ENCODE results near the gene TMEM80.
"Not testable (repeated sequence)": the region's sequence is repeated elsewhere in the genome, so short reads cannot be mapped to it uniquely, and the experiment has no call there.

The TMEM80 gene

DNA sequence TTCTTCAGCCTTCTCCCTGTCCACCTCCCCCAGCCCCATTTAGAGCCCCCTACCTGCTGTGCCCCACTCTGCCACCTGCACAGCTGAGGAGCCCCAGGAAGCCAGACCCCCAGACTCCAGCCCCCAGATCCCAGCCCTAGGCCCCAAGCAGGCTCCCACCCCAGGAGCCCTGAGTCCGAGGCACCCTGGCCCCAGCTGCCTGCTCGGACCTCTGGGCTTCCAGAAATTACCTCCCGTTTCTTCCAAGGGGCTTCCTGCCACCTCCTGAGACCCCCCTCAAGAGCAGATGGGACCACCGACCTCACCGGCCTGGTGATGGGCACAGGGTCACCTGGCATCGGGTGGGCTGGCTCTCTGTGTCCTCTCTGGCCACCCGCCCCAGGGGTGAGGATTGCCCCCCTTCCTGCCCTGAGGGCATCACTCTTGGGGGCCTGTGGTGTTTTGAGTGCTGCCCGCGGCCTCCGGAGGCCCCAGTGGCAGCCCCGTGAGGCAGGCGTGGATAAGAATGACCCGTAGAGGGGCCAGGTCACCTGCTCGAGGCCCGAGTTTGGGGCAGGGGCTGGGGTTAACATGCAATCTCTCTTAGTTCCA lies 33.4 kb downstream of the TMEM80 start:
- ATAC-seq (ENCODE audit: insufficient read depth, low read depth), result no peak
- H3K9ac ChIP-seq (ENCODE audit: low read depth, low read length), result no peak overlapping the region

DNA sequence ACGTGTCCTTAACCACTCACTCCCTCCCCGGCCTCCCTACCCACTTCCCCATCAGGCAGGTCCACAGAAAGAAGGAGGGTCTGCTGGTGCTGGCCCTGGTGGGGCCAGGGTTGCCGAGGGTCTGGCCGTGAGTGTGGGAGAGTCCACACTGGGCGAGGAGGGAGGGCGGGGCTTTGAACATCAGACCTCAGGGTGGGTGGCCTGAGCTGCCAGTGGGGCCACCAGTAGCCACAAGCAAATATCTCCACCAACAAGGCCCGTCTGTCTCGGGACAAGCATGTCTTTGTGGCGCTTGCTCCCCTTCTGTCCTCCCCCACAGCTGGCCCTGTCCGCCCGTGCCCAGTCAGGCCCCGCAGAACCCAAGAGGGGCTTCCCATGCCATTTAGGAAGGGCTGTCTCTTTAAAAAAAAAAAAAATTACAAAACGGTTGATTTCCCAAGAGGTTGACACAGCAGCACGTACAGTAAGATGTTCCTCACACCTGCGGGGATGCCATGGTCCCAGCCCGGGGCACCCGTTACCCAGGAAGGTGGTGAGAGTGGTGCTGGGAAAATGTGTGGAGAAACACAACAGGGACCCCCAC lies 34.0 kb downstream of the TMEM80 start:
- TF ChIP-seq, protein P1, sequence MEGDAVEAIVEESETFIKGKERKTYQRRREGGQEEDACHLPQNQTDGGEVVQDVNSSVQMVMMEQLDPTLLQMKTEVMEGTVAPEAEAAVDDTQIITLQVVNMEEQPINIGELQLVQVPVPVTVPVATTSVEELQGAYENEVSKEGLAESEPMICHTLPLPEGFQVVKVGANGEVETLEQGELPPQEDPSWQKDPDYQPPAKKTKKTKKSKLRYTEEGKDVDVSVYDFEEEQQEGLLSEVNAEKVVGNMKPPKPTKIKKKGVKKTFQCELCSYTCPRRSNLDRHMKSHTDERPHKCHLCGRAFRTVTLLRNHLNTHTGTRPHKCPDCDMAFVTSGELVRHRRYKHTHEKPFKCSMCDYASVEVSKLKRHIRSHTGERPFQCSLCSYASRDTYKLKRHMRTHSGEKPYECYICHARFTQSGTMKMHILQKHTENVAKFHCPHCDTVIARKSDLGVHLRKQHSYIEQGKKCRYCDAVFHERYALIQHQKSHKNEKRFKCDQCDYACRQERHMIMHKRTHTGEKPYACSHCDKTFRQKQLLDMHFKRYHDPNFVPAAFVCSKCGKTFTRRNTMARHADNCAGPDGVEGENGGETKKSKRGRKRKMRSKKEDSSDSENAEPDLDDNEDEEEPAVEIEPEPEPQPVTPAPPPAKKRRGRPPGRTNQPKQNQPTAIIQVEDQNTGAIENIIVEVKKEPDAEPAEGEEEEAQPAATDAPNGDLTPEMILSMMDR (IDR thresholded peaks at IDR 0.05; ENCODE audit: borderline replicate concordance, extremely low read depth, low read length, poor library complexity, severe bottlenecking), result no peak
- TF ChIP-seq EZH2 (IDR thresholded peaks at IDR 0.05; ENCODE audit: borderline replicate concordance, low read depth, low read length, severe bottlenecking), result no peak
- Histone ChIP-seq H3K9me3 (ENCODE audit: insufficient read depth, low read length, severe bottlenecking) (no peaks in the 10 kb centered on the region), H3K79me2 (ENCODE audit: insufficient read depth, low read length) (no peaks in the 10 kb centered on the region), H3K36me3 (ENCODE audit: insufficient read depth, low read length) (no peaks in the 10 kb centered on the region), H3K27ac (ENCODE audit: low read length) (no peak overlapping the region), H4K20me1 (ENCODE audit: insufficient read depth, low read length) (peaks cover 7% of the 10 kb centered on the region; the same call in 1 of the 2 replicates), H3K4me2 (ENCODE audit: insufficient read depth, low read length) (no peak overlapping the region), H3K9ac (ENCODE audit: low read depth, low read length) (no peak overlapping the region), H3K27me3 (ENCODE audit: insufficient read depth, low read length, poor library complexity) (no peaks in the 10 kb centered on the region), H2AFZ (ENCODE audit: low read depth, low read length) (no peak overlapping the region), H3K4me3 (ENCODE audit: low read depth in 1 of 2, low read length in 2 of 2) (no peak overlapping the region), H3K4me1 (ENCODE audit: insufficient read depth, low read length) (peaks cover 4% of the 10 kb centered on the region)
- no peak for DNase-seq
- ATAC-seq (ENCODE audit: insufficient read depth, low read depth), result no peak

More for the DNA sequence above, 33.4 kb downstream of the TMEM80 start:
- no peak overlapping the region for H3K27ac ChIP-seq (ENCODE audit: low read length)
- no peaks in the 10 kb centered on the region for H3K27me3 ChIP-seq (ENCODE audit: insufficient read depth, low read length, poor library complexity)
- H3K4me1 ChIP-seq (ENCODE audit: insufficient read depth, low read length), result peaks cover 4% of the 10 kb centered on the region
- no peaks in the 10 kb centered on the region for H3K36me3 ChIP-seq (ENCODE audit: insufficient read depth, low read length)
- H4K20me1 ChIP-seq (ENCODE audit: insufficient read depth, low read length), result peaks cover 7% of the 10 kb centered on the region; the same call in 1 of the 2 replicates
- no peak overlapping the region for H3K4me3 ChIP-seq (ENCODE audit: low read depth in 1 of 2, low read length in 2 of 2)
- TF ChIP-seq, protein P1 (IDR thresholded peaks at IDR 0.05; ENCODE audit: borderline replicate concordance, extremely low read depth, low read length, poor library complexity, severe bottlenecking), result no peak
- TF ChIP-seq EZH2 (IDR thresholded peaks at IDR 0.05; ENCODE audit: borderline replicate concordance, low read depth, low read length, severe bottlenecking), result no peak
- no peak overlapping the region for H2AFZ ChIP-seq (ENCODE audit: low read depth, low read length)
- DNase-seq, result no peak
- no peaks in the 10 kb centered on the region for H3K9me3 ChIP-seq (ENCODE audit: insufficient read depth, low read length, severe bottlenecking)
- no peak overlapping the region for H3K4me2 ChIP-seq (ENCODE audit: insufficient read depth, low read length)
- no peaks in the 10 kb centered on the region for H3K79me2 ChIP-seq (ENCODE audit: insufficient read depth, low read length)

DNA sequence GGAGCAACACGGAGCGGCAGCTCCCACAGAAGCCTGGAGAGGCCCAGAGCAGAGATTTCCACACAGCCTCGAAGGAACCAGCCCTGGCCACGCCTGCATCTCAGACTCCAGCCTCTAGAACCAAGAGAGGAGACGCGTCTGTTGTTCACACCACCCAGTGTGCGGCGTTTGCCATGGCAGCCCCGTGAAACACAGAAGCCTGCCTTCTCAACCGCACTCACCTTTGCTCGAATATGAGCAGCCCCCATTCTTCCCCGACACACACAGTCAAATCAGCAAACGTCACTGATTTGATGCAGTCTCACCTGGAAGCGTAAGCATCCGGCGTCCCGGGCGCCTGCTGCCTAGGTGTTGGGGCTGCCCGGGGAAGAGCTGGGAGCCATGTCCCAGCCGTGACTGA lies 37.5 kb downstream of the TMEM80 start:
- Histone ChIP-seq H3K9me3 (ENCODE audit: insufficient read depth, low read length, severe bottlenecking) (no peaks in the 10 kb centered on the region), H2AFZ (ENCODE audit: low read depth, low read length) (no peak overlapping the region), H3K4me1 (ENCODE audit: insufficient read depth, low read length) (no peaks in the 10 kb centered on the region; the same call in 1 of the 2 replicates), H3K4me3 (ENCODE audit: low read depth in 1 of 2, low read length in 2 of 2) (no peak overlapping the region), H3K4me2 (ENCODE audit: insufficient read depth, low read length) (no peak overlapping the region), H3K36me3 (ENCODE audit: insufficient read depth, low read length) (no peaks in the 10 kb centered on the region), H4K20me1 (ENCODE audit: insufficient read depth, low read length) (no peaks in the 10 kb centered on the region), H3K27me3 (ENCODE audit: insufficient read depth, low read length, poor library complexity) (peaks cover 12% of the 10 kb centered on the region), H3K27ac (ENCODE audit: low read length) (no peak overlapping the region), H3K79me2 (ENCODE audit: insufficient read depth, low read length) (no peaks in the 10 kb centered on the region), H3K9ac (ENCODE audit: low read depth, low read length) (no peak overlapping the region)
- TF ChIP-seq, protein P1 (IDR thresholded peaks at IDR 0.05; ENCODE audit: borderline replicate concordance, extremely low read depth, low read length, poor library complexity, severe bottlenecking), result no peak
- TF ChIP-seq EZH2 (IDR thresholded peaks at IDR 0.05; ENCODE audit: borderline replicate concordance, low read depth, low read length, severe bottlenecking), result no peak
- ATAC-seq (ENCODE audit: insufficient read depth, low read depth) (no peak), DNase-seq (no peak)

- not testable (repeated sequence) for H3K9me3 ChIP-seq (ENCODE audit: insufficient read depth, low read length, severe bottlenecking); H4K20me1 ChIP-seq (ENCODE audit: insufficient read depth, low read length); H2AFZ ChIP-seq (ENCODE audit: low read depth, low read length); ATAC-seq (ENCODE audit: insufficient read depth, low read depth); H3K79me2 ChIP-seq (ENCODE audit: insufficient read depth, low read length); H3K27ac ChIP-seq (ENCODE audit: low read length); DNase-seq; H3K36me3 ChIP-seq (ENCODE audit: insufficient read depth, low read length); H3K4me2 ChIP-seq (ENCODE audit: insufficient read depth, low read length); H3K9ac ChIP-seq (ENCODE audit: low read depth, low read length); H3K4me1 ChIP-seq (ENCODE audit: insufficient read depth, low read length); H3K4me3 ChIP-seq (ENCODE audit: low read depth in 1 of 2, low read length in 2 of 2)
- peaks cover 13% of the 10 kb centered on the region for H3K27me3 ChIP-seq (ENCODE audit: insufficient read depth, low read length, poor library complexity)
Measured at GRCh38 chr11:734541-734940, 38.9 kb downstream of the TMEM80 start.
